A673 (cell line): ENCODE data around the gene VWA8. TPM values are rescaled to one million over a fixed set of nuclear protein-coding genes. Genes with fewer than 3 reads are reported as not detected.
"Not testable (repeated sequence)": the region's sequence is repeated elsewhere in the genome, so short reads cannot be mapped to it uniquely, and the experiment has no call there.

ENCODE experiments used
- BruUV-seq: library from RNA; stranded (reverse); fragments of 400-500 nt; replicated peaks from 2 replicates; lab custom pipeline; 2021; lab: Mats Ljungman, UMichigan
- CTCF ChIA-PET: fragments of 300-600 bp; sonication (Branson Sonifier 250); formaldehyde crosslinking; loops from one replicate; lab custom pipeline; 2022; ENCODE audit warnings: antibody characterized with exemption; lab: Charles Lee
- POLR2A ChIA-PET: fragments of 300-600 bp; sonication (Branson Sonifier 250); formaldehyde crosslinking; loops from one replicate; lab custom pipeline; 2022; ENCODE audit warnings: antibody characterized with exemption; ENCODE audit not compliant: low non-redundant PET; lab: Charles Lee
- DNase-seq: peaks from one replicate; pipeline ENCODE4 v3.0.0-alpha.2; 2015; ENCODE audit warnings: low spot score
- H3K27ac ChIP-seq: fragments of 200-600 bp; sonication (generic); 2 replicates; pipeline ENCODE4 v1.5.1; 2016; ENCODE audit warnings: mixed run types, low read depth, mild to moderate bottlenecking, mixed read lengths, antibody characterized with exemption, low read length; ENCODE audit not compliant: poor library complexity, severe bottlenecking
- H3K27me3 ChIP-seq: fragments of 200-600 bp; sonication (generic); replicated peaks from 2 replicates; pipeline ENCODE4 v1.6.1; 2017; ENCODE audit warnings: mixed run types, low read depth, mild to moderate bottlenecking, mixed read lengths, antibody characterized with exemption, low read length; ENCODE audit not compliant: insufficient read depth, poor library complexity
- H3K36me3 ChIP-seq: fragments of 200-600 bp; sonication (generic); 2 replicates; pipeline ENCODE4 v1.6.1; 2016; ENCODE audit warnings: mixed run types, mild to moderate bottlenecking, mixed read lengths, antibody characterized with exemption, low read length; ENCODE audit not compliant: insufficient read depth, poor library complexity, severe bottlenecking
- H3K4me1 ChIP-seq: fragments of 200-600 bp; sonication (generic); 2 replicates; pipeline ENCODE4 v1.6.1; 2017; ENCODE audit warnings: mixed run types, mild to moderate bottlenecking, mixed read lengths, antibody characterized with exemption, low read length; ENCODE audit not compliant: insufficient read depth, poor library complexity, severe bottlenecking
- H3K4me3 ChIP-seq: fragments of 200-600 bp; sonication (generic); 2 replicates; pipeline ENCODE4 v1.5.1; 2016; ENCODE audit warnings: low read depth, mixed run types, mild to moderate bottlenecking, mixed read lengths, low read length; ENCODE audit not compliant: poor library complexity, severe bottlenecking
- H3K9me3 ChIP-seq: fragments of 200-600 bp; sonication (generic); 2 replicates; pipeline ENCODE4 v1.6.1; 2016; ENCODE audit warnings: mixed run types, low read depth, mild to moderate bottlenecking, mixed read lengths, antibody characterized with exemption, low read length; ENCODE audit not compliant: poor library complexity, severe bottlenecking
- EZH2 ChIP-seq: fragments of 200-600 bp; sonication (generic); IDR thresholded peaks from 2 replicates; pipeline ENCODE4 v1.6.1; 2017; ENCODE audit warnings: borderline replicate concordance, low read depth, mild to moderate bottlenecking, mixed read lengths, antibody characterized with exemption, low read length; ENCODE audit not compliant: poor library complexity, severe bottlenecking
- intact Hi-C: fragments of 100-400 bp; cut with micrococcal nuclease; formaldehyde crosslinking; loops from one replicate; pipeline ENCODE4 v1.10.0; 2022; ENCODE audit not compliant: unreplicated experiment
- total RNA-seq: library from RNA; stranded (reverse); gene quantifications from 2 replicates; pipeline ENCODE4 v1.2.3, GENCODE V29; 2021
- TF ChIP-seq, protein P1 (sequence below): fragments of 300-800, 200-600 bp; sonication (generic); conservative IDR thresholded peaks from 2 replicates; pipeline ENCODE4 v1.5.1; 2017; ENCODE audit warnings: low read depth, mild to moderate bottlenecking, antibody characterized with exemption, low read length, moderate library complexity, mixed read lengths

Gene VWA8
- total RNA-seq, 1 experiment from 2014 or later, result 18.5 TPM

DNA sequence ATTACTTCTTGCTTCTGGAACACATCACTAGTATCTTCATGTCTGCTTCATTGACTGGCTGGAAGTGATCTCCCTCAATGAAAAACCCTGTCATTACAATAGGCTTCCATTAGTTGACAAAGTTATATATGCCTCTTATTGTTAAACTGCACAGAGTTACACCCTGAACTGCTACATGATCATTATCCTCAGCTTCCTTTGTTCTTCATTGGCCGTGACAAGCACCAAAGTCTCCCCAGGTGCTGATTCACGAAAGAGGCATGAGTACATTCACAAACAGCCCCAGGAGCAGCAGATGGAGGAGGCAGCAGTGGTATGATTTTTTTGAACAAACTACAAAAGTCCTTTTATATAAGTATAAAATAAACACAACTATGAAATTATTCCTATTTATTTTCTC is 51.4 kb downstream of the VWA8 start:
- Histone ChIP-seq H3K9me3 (no peaks in the 10 kb centered on the region), H3K4me3 (no peak overlapping the region), H3K27ac (no peak overlapping the region), H3K27me3 (no peaks in the 10 kb centered on the region), H3K36me3 (no peaks in the 10 kb centered on the region), H3K4me1 (no peaks in the 10 kb centered on the region)
- ChIA-PET POLR2A (no interaction called here), CTCF (no interaction called here)
- no TSS peak for BruUV-seq
- TF ChIP-seq, protein P1, sequence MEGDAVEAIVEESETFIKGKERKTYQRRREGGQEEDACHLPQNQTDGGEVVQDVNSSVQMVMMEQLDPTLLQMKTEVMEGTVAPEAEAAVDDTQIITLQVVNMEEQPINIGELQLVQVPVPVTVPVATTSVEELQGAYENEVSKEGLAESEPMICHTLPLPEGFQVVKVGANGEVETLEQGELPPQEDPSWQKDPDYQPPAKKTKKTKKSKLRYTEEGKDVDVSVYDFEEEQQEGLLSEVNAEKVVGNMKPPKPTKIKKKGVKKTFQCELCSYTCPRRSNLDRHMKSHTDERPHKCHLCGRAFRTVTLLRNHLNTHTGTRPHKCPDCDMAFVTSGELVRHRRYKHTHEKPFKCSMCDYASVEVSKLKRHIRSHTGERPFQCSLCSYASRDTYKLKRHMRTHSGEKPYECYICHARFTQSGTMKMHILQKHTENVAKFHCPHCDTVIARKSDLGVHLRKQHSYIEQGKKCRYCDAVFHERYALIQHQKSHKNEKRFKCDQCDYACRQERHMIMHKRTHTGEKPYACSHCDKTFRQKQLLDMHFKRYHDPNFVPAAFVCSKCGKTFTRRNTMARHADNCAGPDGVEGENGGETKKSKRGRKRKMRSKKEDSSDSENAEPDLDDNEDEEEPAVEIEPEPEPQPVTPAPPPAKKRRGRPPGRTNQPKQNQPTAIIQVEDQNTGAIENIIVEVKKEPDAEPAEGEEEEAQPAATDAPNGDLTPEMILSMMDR, result no peak
- no peak for TF ChIP-seq EZH2
- DNase-seq, result no peak
- intact Hi-C loops, result loop anchor here (10.0 kb wide), 1 partner anchor 205 kb away; no protein-coding TSS in a partner anchor

DNA sequence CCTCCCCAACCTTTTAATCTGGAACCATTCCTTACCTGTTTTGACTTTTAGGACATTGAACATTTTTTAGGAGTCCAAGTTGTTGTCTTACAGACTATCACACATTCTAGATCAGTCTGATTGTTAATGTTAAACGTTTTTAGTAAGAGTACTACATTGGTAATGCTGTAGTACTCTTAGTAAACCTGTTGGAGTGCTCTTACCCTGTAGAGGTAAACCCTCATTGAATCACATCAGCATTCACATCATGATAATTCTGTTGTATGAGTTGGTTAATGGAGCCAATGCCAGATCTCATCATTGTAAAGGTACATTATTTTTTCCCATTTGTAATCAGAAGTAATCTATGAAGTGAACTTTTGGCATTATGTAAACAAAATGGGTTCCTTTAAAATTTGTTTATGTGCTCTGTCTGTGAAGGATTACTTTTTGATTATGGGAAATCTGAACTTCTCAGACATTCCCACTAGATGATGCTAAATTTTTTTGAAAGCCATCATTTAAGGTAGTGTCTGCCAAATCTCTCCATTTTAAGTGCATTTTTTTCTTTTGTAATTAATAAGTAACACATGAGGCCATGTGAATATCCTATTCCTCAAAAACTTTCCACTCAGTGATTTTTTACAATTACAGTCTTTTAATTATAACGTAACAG is 55.2 kb downstream of the VWA8 start:
- TF ChIP-seq EZH2, result no peak
- TF ChIP-seq, protein P1, result peak; percentile 63
- CTCF ChIA-PET, result no interaction called here
- peak; percentile 48 for DNase-seq
- no peak overlapping the region for H3K4me3 ChIP-seq
- H3K27ac ChIP-seq, result no peak overlapping the region
- intact Hi-C loops, result loop anchor here (10.0 kb wide), 1 partner anchor 209 kb away; no protein-coding TSS in a partner anchor
- H3K27me3 ChIP-seq, result no peaks in the 10 kb centered on the region
- no TSS peak for BruUV-seq
- H3K36me3 ChIP-seq, result no peaks in the 10 kb centered on the region
- no peaks in the 10 kb centered on the region for H3K9me3 ChIP-seq
- POLR2A ChIA-PET, result no interaction called here
- H3K4me1 ChIP-seq, result no peaks in the 10 kb centered on the region

DNA sequence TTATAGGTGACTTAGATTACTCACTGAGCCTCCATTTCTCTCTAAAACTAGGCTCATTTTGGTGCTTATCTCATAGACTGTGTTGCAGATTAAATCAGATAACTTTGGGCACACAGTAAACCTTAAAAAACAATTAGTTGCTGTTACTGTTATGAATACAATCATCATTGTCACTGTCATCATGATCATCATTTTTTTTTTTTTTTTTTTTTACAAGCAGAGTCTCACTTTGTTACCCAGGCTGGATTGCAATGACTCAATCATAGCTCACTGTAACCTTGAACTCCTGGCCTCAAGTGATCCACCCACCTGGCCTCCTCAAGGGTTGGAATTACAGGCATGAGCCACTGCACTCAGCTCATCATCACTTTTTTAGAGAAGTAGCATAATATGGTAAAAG is 60.0 kb downstream of the VWA8 start:
- Histone ChIP-seq H3K27me3 (no peaks in the 10 kb centered on the region), H3K9me3 (no peaks in the 10 kb centered on the region), H3K36me3 (no peaks in the 10 kb centered on the region), H3K4me3 (no peak overlapping the region), H3K27ac (no peak overlapping the region), H3K4me1 (no peaks in the 10 kb centered on the region)
- intact Hi-C loops, result loop anchor here (10.0 kb wide), 1 partner anchor 214 kb away; no protein-coding TSS in a partner anchor
- no peak for DNase-seq
- POLR2A ChIA-PET, result no interaction called here
- BruUV-seq, result no TSS peak
- CTCF ChIA-PET, result no interaction called here
- TF ChIP-seq, protein P1, result no peak
- TF ChIP-seq EZH2, result no peak

GRCh38 chr13:41898411-41898810 is 62.5 kb downstream of the VWA8 start:
- H3K36me3 ChIP-seq, BruUV-seq, H3K4me1 ChIP-seq, intact Hi-C loops, H3K9me3 ChIP-seq, DNase-seq, H3K27me3 ChIP-seq, H3K27ac ChIP-seq, H3K4me3 ChIP-seq, POLR2A ChIA-PET, CTCF ChIA-PET: not testable (repeated sequence)
